Stimulated activated naive CD8-positive, alpha-beta T cell treated with anti-CD3 and anti-CD28 coated beads, Interleukin-15, Interleukin-2, amounts not matched to agents 100 ng/mL and 50 ng/mL, for 24 hours (primary cell): ENCODE measurements around the gene PRKAG3.

ENCODE experiments used
- H3K27ac Mint-ChIP-seq: one replicate; pipeline ENCODE4 v1.8.0; 2021; ENCODE audit warnings: mild to moderate bottlenecking, mixed read lengths
- H3K27me3 Mint-ChIP-seq: one replicate; pipeline ENCODE4 v1.8.0; 2021; ENCODE audit warnings: mixed read lengths
- H3K36me3 Mint-ChIP-seq: one replicate; pipeline ENCODE4 v1.8.0; 2021; ENCODE audit warnings: low read depth, mixed read lengths
- H3K4me1 Mint-ChIP-seq: one replicate; pipeline ENCODE4 v1.8.0; 2021; ENCODE audit warnings: low read depth, mixed read lengths
- H3K4me3 Mint-ChIP-seq: one replicate; pipeline ENCODE4 v1.8.0; 2021; ENCODE audit warnings: mild to moderate bottlenecking, mixed read lengths
- H3K9me3 Mint-ChIP-seq: one replicate; pipeline ENCODE4 v1.8.0; 2021; ENCODE audit warnings: mixed read lengths

Gene PRKAG3

GRCh38 chr2:218834685-218835084 is 3.1 kb upstream of the PRKAG3 start:
- no peaks in the 10 kb centered on the region for H3K36me3 Mint-ChIP-seq
- peaks cover 53% of the 10 kb centered on the region for H3K27me3 Mint-ChIP-seq
- H3K4me1 Mint-ChIP-seq, result no peaks in the 10 kb centered on the region
- no peak overlapping the region for H3K27ac Mint-ChIP-seq
- no peak overlapping the region for H3K4me3 Mint-ChIP-seq
- H3K9me3 Mint-ChIP-seq, result no peaks in the 10 kb centered on the region

GRCh38 chr2:218833023-218833609 is 1.5 kb upstream of the PRKAG3 start:
- no peaks in the 10 kb centered on the region for H3K9me3 Mint-ChIP-seq
- H3K4me1 Mint-ChIP-seq, result no peaks in the 10 kb centered on the region
- H3K27me3 Mint-ChIP-seq, result peaks cover 41% of the 10 kb centered on the region
- no peak overlapping the region for H3K4me3 Mint-ChIP-seq
- no peak overlapping the region for H3K27ac Mint-ChIP-seq
- H3K36me3 Mint-ChIP-seq, result no peaks in the 10 kb centered on the region

- H3K4me1 Mint-ChIP-seq, result no peaks in the 10 kb centered on the region
- H3K27me3 Mint-ChIP-seq, result peaks cover 38% of the 10 kb centered on the region
Measured at GRCh38 chr2:218832520-218832919, 917 bp upstream of the PRKAG3 start.

GRCh38 chr2:218832081-218832480 is 478 bp upstream of the PRKAG3 start:
- Mint-ChIP-seq H3K4me1 (no peaks in the 10 kb centered on the region), H3K27ac (no peak overlapping the region), H3K36me3 (no peaks in the 10 kb centered on the region), H3K9me3 (no peaks in the 10 kb centered on the region), H3K4me3 (no peak overlapping the region), H3K27me3 (peaks cover 34% of the 10 kb centered on the region)

More at GRCh38 chr2:218832520-218832919, 917 bp upstream of the PRKAG3 start:
- Mint-ChIP-seq H3K27ac (no peak overlapping the region), H3K4me3 (no peak overlapping the region), H3K36me3 (no peaks in the 10 kb centered on the region), H3K9me3 (no peaks in the 10 kb centered on the region)

GRCh38 chr2:218830526-218831306 is 887 bp downstream of the PRKAG3 start:
- peaks cover 30% of the 10 kb centered on the region for H3K27me3 Mint-ChIP-seq

GRCh38 chr2:218829868-218830451 is 1.6 kb downstream of the PRKAG3 start:
- H3K27me3 Mint-ChIP-seq, result peaks cover 30% of the 10 kb centered on the region
- no peaks in the 10 kb centered on the region for H3K36me3 Mint-ChIP-seq
- H3K9me3 Mint-ChIP-seq, result no peaks in the 10 kb centered on the region
- no peak overlapping the region for H3K27ac Mint-ChIP-seq
- no peak overlapping the region for H3K4me3 Mint-ChIP-seq
- no peaks in the 10 kb centered on the region for H3K4me1 Mint-ChIP-seq

More at GRCh38 chr2:218830526-218831306, 887 bp downstream of the PRKAG3 start:
- Mint-ChIP-seq H3K27ac (no peak overlapping the region), H3K4me3 (no peak overlapping the region), H3K9me3 (no peaks in the 10 kb centered on the region), H3K4me1 (no peaks in the 10 kb centered on the region), H3K36me3 (no peaks in the 10 kb centered on the region)

GRCh38 chr2:218828477-218828778 is 3.2 kb downstream of the PRKAG3 start:
- Mint-ChIP-seq H3K9me3 (no peaks in the 10 kb centered on the region), H3K4me3 (no peak overlapping the region), H3K36me3 (no peaks in the 10 kb centered on the region), H3K27me3 (peaks cover 24% of the 10 kb centered on the region), H3K4me1 (no peaks in the 10 kb centered on the region), H3K27ac (no peak overlapping the region)

- Mint-ChIP-seq H3K9me3 (no peaks in the 10 kb centered on the region), H3K36me3 (no peaks in the 10 kb centered on the region), H3K27ac (no peak overlapping the region), H3K4me3 (no peak overlapping the region), H3K27me3 (peaks cover 18% of the 10 kb centered on the region), H3K4me1 (no peaks in the 10 kb centered on the region)
Measured at GRCh38 chr2:218827701-218828476, 3.7 kb downstream of the PRKAG3 start.

GRCh38 chr2:218826791-218827190 is 4.8 kb downstream of the PRKAG3 start:
- no peaks in the 10 kb centered on the region for H3K9me3 Mint-ChIP-seq
- H3K4me3 Mint-ChIP-seq, result no peak overlapping the region
- H3K27ac Mint-ChIP-seq, result no peak overlapping the region
- no peaks in the 10 kb centered on the region for H3K36me3 Mint-ChIP-seq
- H3K27me3 Mint-ChIP-seq, result peaks cover 15% of the 10 kb centered on the region
- no peaks in the 10 kb centered on the region for H3K4me1 Mint-ChIP-seq

GRCh38 chr2:218824004-218824403 is 7.6 kb downstream of the PRKAG3 start:
- H3K27ac Mint-ChIP-seq, result no peak overlapping the region
- H3K9me3 Mint-ChIP-seq, result no peaks in the 10 kb centered on the region
- no peaks in the 10 kb centered on the region for H3K36me3 Mint-ChIP-seq
- H3K4me3 Mint-ChIP-seq, result no peak overlapping the region
- peaks cover 11% of the 10 kb centered on the region for H3K27me3 Mint-ChIP-seq
- H3K4me1 Mint-ChIP-seq, result no peaks in the 10 kb centered on the region

- H3K9me3 Mint-ChIP-seq, result no peaks in the 10 kb centered on the region
- no peak overlapping the region for H3K4me3 Mint-ChIP-seq
- no peak overlapping the region for H3K27ac Mint-ChIP-seq
- H3K36me3 Mint-ChIP-seq, result no peaks in the 10 kb centered on the region
- no peaks in the 10 kb centered on the region for H3K4me1 Mint-ChIP-seq
- H3K27me3 Mint-ChIP-seq, result peaks cover 13% of the 10 kb centered on the region
Measured at GRCh38 chr2:218823196-218823855, 8.3 kb downstream of the PRKAG3 start.

GRCh38 chr2:218822622-218823021 is 9.0 kb downstream of the PRKAG3 start:
- no peaks in the 10 kb centered on the region for H3K9me3 Mint-ChIP-seq
- H3K36me3 Mint-ChIP-seq, result no peaks in the 10 kb centered on the region
- H3K27ac Mint-ChIP-seq, result no peak overlapping the region
- no peaks in the 10 kb centered on the region for H3K4me1 Mint-ChIP-seq
- peaks cover 13% of the 10 kb centered on the region for H3K27me3 Mint-ChIP-seq
- no peak overlapping the region for H3K4me3 Mint-ChIP-seq

GRCh38 chr2:218821605-218822211 is 9.9 kb downstream of the PRKAG3 start:
- peaks cover 15% of the 10 kb centered on the region for H3K27me3 Mint-ChIP-seq
- H3K4me3 Mint-ChIP-seq, result no peak overlapping the region
- H3K27ac Mint-ChIP-seq, result no peak overlapping the region

GRCh38 chr2:218820746-218821369 is 10.7 kb downstream of the PRKAG3 start:
- H3K27me3 Mint-ChIP-seq, result peaks cover 15% of the 10 kb centered on the region
- no peaks in the 10 kb centered on the region for H3K36me3 Mint-ChIP-seq
- H3K4me3 Mint-ChIP-seq, result no peak overlapping the region
- H3K9me3 Mint-ChIP-seq, result no peaks in the 10 kb centered on the region
- H3K27ac Mint-ChIP-seq, result no peak overlapping the region
- H3K4me1 Mint-ChIP-seq, result no peaks in the 10 kb centered on the region

More at GRCh38 chr2:218821605-218822211, 9.9 kb downstream of the PRKAG3 start:
- no peaks in the 10 kb centered on the region for H3K4me1 Mint-ChIP-seq
- H3K9me3 Mint-ChIP-seq, result no peaks in the 10 kb centered on the region
- no peaks in the 10 kb centered on the region for H3K36me3 Mint-ChIP-seq
